Measurements from ENCODE around the gene HCFC1R1.
"Not testable (repeated sequence)": the region's sequence is repeated elsewhere in the genome, so short reads cannot be mapped to it uniquely, and the experiment has no call there.

The HCFC1R1 gene

GRCh38 chr16:3073448-3073847 lies 49.7 kb upstream of the HCFC1R1 start:
- CTCF ChIA-PET = no interaction called here
- no peak overlapping the region for H3K27ac ChIP-seq (ENCODE audit: extremely low read depth, low read depth, low read length)
- H3K9me3 ChIP-seq (ENCODE audit: control insufficient read depth, insufficient read depth, low read depth, low read length) = no peaks in the 10 kb centered on the region
- no peaks in the 10 kb centered on the region for H3K4me1 ChIP-seq (ENCODE audit: control insufficient read depth, insufficient read depth, low read length)
- H3K36me3 ChIP-seq (ENCODE audit: control insufficient read depth in 2 of 2, insufficient read depth in 1 of 2, low read length in 2 of 2) = no peaks in the 10 kb centered on the region
- TF ChIP-seq ZNF155 (tag by site-specific recombination; IDR thresholded peaks at IDR 0.05) = no peak
- no peak for TF ChIP-seq ZNF175 (tag by site-specific recombination; IDR thresholded peaks at IDR 0.05)
- TF ChIP-seq ZBTB26 (tag by site-specific recombination; optimal IDR thresholded peaks at IDR 0.05) = no peak
- no peak for TF ChIP-seq ZNF664 (tag by site-specific recombination; IDR thresholded peaks at IDR 0.05)
- TF ChIP-seq ZNF624 (tag by site-specific recombination; IDR thresholded peaks at IDR 0.05) = no peak
- TF ChIP-seq FEZF1 (tag by site-specific recombination; IDR thresholded peaks at IDR 0.05) = no peak
- TF ChIP-seq ZEB2 (tag by site-specific recombination; IDR thresholded peaks at IDR 0.05) = no peak
- no peak for TF ChIP-seq ZBTB49 (tag by site-specific recombination; IDR thresholded peaks at IDR 0.05; ENCODE audit: low read depth)
- no peak for TF ChIP-seq ZNF623 (tag by site-specific recombination; IDR thresholded peaks at IDR 0.05)
- TF ChIP-seq KLF8 (tag by site-specific recombination; IDR thresholded peaks at IDR 0.05) = no peak
- TF ChIP-seq GLIS2 (tag by site-specific recombination; IDR thresholded peaks at IDR 0.05) = no peak
- TF ChIP-seq ZNF433 (tag by site-specific recombination; IDR thresholded peaks at IDR 0.05; ENCODE audit: low read depth) = no peak
- POLR2A ChIA-PET = no interaction called here
- H3K4me3 ChIP-seq (ENCODE audit: low read depth, low read length) = no peak overlapping the region

GRCh38 chr16:3072576-3073263 lies 49.0 kb upstream of the HCFC1R1 start:
- H3K27ac ChIP-seq (ENCODE audit: extremely low read depth, low read depth, low read length); POLR2A ChIA-PET; H3K4me3 ChIP-seq (ENCODE audit: low read depth, low read length); H3K4me1 ChIP-seq (ENCODE audit: control insufficient read depth, insufficient read depth, low read length); CTCF ChIA-PET; H3K9me3 ChIP-seq (ENCODE audit: control insufficient read depth, insufficient read depth, low read depth, low read length); H3K36me3 ChIP-seq (ENCODE audit: control insufficient read depth in 2 of 2, insufficient read depth in 1 of 2, low read length in 2 of 2): not testable (repeated sequence)

GRCh38 chr16:3072148-3072547 lies 48.4 kb upstream of the HCFC1R1 start:
- H3K4me3 ChIP-seq (ENCODE audit: low read depth, low read length); H3K4me1 ChIP-seq (ENCODE audit: control insufficient read depth, insufficient read depth, low read length); H3K27ac ChIP-seq (ENCODE audit: extremely low read depth, low read depth, low read length); H3K36me3 ChIP-seq (ENCODE audit: control insufficient read depth in 2 of 2, insufficient read depth in 1 of 2, low read length in 2 of 2); POLR2A ChIA-PET; H3K9me3 ChIP-seq (ENCODE audit: control insufficient read depth, insufficient read depth, low read depth, low read length): not testable (repeated sequence)
- peak; percentile 53; the same call in 1 of the 2 replicates for TF ChIP-seq KLF1 (tag by site-specific recombination; IDR thresholded peaks at IDR 0.05)
- CTCF ChIA-PET = interaction anchor here (0.9 kb wide), 1 partner anchor 20 kb away, joined by 3 read pairs; no protein-coding TSS in a partner anchor

- Histone ChIP-seq H3K4me1 (ENCODE audit: control insufficient read depth, insufficient read depth, low read length) (no peaks in the 10 kb centered on the region), H3K36me3 (ENCODE audit: control insufficient read depth in 2 of 2, insufficient read depth in 1 of 2, low read length in 2 of 2) (no peaks in the 10 kb centered on the region), H3K9me3 (ENCODE audit: control insufficient read depth, insufficient read depth, low read depth, low read length) (no peaks in the 10 kb centered on the region), H3K4me3 (ENCODE audit: low read depth, low read length) (no peak overlapping the region), H3K27ac (ENCODE audit: extremely low read depth, low read depth, low read length) (no peak overlapping the region)
- ChIA-PET POLR2A (no interaction called here), CTCF (interaction anchor here (0.9 to 1.1 kb wide), 2 partner anchors 16 to 19 kb away, joined by 3 read pairs; no protein-coding TSS in a partner anchor)
- TF ChIP-seq ZNF221 (tag by site-specific recombination; IDR thresholded peaks at IDR 0.05; ENCODE audit: borderline replicate concordance) (no peak), ZNF274 (IDR thresholded peaks at IDR 0.05; ENCODE audit: low read length) (no peak), ZNF274 (tag by site-specific recombination; IDR thresholded peaks at IDR 0.05; ENCODE audit: borderline replicate concordance) (no peak), ZNF140 (tag by site-specific recombination; IDR thresholded peaks at IDR 0.05) (no peak), ZBTB26 (tag by site-specific recombination; optimal IDR thresholded peaks at IDR 0.05) (no peak)
These were observed 47.9 kb upstream of the HCFC1R1 start for GRCh38 chr16:3071655-3072054.

All from HEK293 (cell line).